ENCODE data around the gene MIGA2.

DNA sequence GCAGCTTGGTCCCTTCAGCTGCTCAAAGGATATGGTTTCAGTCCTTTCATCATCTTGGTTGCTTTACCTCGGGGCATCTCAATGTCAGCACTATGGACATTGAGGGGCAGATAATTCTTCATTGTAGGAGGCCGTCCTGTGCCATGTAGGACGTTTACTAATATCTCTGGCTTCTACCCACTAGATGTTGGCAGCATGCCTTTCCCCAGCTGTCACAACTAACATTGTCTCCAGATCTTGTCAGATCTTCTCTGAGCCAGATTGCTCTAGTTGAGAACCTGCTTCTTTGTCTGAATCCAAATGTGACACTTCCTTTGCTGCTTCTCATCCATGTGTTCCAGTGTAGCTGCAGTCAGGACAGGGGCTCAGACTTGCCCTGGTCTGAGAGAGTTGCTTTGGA, 85.1 kb downstream of the MIGA2 start:
- no peak for TF ChIP-seq CTCF (IDR thresholded peaks at IDR 0.05)
- TF ChIP-seq POLR2A (IDR thresholded peaks at IDR 0.05), result no peak
